GM12801 (cell line): ENCODE results near the gene TTC32.

ENCODE experiments used
- TF ChIP-seq, protein P1 (sequence below): IDR thresholded peaks from one replicate; pipeline ENCODE4 v1.5.1; 2011; ENCODE audit warnings: control low read depth; ENCODE audit not compliant: insufficient read length; ENCODE audit errors: extremely low read depth

TTC32 gene

DNA sequence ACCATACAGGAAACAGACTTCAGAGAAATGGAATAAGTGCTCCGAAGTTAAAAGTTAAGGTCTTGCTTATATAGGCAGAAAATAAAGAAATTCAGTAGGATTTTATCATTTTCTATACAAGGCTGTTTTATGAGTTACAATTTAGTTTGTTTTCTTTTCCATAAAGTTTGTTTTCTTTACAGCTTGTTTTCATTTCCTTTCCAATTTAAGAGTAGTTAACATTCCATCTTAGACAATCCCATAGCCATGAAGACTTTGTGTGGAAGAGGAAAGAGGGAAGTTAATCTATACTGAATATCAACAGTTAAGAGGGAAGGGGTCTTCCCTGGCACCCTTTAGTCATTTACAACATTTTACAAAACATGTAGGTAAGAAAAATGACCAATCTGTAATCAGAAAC lies 26.5 kb downstream of the TTC32 start:
- TF ChIP-seq, protein P1, sequence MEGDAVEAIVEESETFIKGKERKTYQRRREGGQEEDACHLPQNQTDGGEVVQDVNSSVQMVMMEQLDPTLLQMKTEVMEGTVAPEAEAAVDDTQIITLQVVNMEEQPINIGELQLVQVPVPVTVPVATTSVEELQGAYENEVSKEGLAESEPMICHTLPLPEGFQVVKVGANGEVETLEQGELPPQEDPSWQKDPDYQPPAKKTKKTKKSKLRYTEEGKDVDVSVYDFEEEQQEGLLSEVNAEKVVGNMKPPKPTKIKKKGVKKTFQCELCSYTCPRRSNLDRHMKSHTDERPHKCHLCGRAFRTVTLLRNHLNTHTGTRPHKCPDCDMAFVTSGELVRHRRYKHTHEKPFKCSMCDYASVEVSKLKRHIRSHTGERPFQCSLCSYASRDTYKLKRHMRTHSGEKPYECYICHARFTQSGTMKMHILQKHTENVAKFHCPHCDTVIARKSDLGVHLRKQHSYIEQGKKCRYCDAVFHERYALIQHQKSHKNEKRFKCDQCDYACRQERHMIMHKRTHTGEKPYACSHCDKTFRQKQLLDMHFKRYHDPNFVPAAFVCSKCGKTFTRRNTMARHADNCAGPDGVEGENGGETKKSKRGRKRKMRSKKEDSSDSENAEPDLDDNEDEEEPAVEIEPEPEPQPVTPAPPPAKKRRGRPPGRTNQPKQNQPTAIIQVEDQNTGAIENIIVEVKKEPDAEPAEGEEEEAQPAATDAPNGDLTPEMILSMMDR = no peak

DNA sequence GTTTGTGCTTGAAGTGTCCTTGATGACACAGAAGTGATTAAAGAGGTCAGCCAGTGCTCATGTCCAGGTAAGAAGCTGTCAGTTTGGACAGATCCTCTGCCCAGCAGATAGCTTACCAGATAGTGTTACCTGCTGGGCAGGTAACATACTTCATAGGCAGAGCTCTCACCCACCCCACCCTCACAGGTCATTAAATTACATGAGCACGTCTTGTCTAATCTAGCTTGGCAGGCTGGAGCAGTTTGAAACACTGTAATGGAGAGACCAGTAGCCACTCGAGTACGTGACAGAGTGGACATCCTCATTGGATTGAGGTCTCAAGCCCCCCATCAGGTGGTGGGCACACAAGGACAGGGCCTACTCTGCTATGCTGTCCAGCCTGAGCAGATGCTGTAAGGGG lies 27.1 kb downstream of the TTC32 start:
- TF ChIP-seq, protein P1 = no peak

DNA sequence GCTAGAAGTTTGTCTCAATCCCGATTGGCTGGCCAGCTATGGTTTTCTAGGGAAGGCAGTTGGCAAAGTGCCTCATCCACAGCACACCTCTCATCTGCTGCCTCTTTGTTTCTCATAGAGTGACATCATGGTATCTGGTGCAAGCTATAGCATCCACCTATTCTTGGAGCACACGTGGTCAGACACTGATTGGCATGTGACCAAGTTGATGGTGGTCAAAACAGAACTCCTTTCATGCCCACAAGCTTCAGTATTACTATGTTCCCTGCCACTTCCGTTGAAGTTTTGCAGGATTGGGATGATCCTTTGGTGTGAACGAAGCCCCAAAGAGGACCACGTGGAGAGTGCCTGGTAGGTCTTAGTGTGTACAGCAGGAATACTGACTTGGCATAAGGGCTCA lies 28.8 kb downstream of the TTC32 start:
- TF ChIP-seq, protein P1 = no peak

DNA sequence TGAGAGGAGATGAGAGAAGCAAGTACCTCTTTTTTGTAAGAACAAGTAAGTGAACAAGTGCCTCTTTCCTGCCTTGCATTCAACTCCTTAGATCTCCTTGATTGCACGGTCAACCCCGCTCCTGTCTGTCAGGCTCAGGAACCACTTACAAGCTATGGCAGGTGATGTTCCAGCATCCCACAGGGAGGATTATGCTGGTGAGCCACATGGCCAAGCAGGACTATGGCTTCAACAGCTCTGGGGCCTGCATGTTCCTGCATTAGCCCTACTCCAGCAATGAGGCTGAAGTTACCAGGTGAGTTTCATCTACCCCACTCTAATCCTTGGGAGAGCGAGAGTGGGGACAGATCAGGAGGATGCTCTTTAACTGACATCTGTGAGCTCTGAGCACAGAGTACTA lies 29.5 kb downstream of the TTC32 start:
- TF ChIP-seq, protein P1 = no peak

DNA sequence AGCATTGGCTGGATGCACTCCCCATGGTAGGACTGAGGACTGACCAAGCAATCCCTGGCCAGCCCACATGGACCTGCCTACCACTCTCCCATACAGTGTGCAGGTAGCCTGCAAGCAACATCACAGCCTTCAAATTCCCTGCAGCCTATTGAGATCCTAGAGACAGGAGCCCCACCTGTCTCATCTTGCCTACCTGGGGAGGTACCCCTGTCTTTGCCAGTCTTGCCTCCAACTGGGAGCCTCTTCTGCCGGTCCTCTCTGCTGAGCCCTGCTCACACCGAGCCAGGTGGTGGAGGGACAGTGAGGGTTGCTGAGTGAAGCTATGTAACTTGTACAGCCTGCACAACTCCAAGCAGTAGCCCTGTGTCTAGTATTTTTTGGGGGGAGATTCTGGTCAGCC lies 29.9 kb downstream of the TTC32 start:
- TF ChIP-seq, protein P1 = no peak

DNA sequence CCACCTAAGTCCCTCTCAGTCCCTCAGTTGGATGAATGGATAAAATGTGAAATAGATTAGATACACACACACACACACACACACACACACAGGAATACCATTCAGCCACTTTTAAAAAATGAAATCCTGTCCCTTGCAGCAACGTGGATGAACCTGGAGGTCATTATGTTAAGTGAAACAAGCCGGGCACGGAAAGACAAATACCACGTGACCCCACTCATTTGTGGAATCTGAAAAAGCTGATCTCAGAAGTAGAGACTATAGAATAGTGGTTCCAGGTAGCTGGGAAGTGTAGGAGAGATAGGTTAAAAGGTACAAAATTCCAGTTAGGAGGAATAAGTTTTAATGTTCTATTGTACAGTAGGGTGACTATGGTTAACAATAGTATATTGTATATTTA lies 31.0 kb downstream of the TTC32 start:
- TF ChIP-seq, protein P1 = no peak

DNA sequence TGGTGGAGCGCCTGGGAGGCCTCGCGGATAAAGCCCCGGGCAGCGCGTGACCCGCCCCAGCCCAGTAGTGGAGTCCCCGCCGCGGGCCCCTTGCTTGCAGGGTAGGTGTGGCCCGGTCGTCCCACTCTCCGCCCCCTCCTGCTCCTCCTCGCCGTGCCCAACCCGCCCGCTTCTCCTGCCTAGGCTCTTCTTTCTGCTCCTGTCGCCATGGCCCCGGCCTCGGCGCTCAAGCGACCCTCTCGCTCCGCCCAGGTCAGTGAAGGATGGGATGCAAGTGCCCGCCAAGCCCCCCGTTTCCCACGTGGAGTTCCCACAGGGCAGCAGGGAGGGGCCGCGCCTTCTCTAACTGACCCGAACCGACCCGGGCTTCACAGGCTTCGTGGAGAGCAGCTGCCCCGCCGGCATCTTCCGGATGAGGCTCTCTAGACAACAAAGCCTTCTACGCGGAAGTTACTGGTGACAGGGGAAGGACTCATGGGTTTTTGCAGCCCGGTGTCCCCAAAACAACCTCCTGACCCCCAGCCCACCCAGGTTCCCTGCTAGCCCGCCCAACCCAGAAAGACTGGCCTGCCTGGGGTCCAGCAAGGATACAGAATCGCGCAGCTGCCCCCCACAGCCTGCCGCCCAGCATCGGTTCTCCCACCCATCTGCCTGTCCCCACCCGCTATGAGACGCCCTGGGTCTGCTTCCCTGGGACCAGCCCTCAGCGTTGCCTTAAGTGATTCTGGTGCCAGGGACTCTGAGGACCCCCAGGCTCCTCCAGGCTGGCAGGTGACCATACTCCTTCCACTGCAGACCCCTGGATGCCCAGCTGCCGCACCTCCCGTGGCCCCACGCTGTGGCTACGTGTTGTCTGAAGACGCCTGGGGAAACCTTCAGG lies 32.8 kb downstream of the TTC32 start:
- TF ChIP-seq, protein P1 = no peak
